Measurements from ENCODE around the gene NKX1-1.

GRCh38 chr4:1407657-1408333 is 1.6 kb upstream of the NKX1-1 start:
- no peak for TF ChIP-seq FOXP2 (optimal IDR thresholded peaks at IDR 0.05; ENCODE audit: borderline replicate concordance, extremely low read depth, extremely low read length, insufficient read depth)
- no peak for TF ChIP-seq SIN3A (IDR thresholded peaks at IDR 0.05; ENCODE audit: borderline replicate concordance, insufficient read depth, low read length)
